Esophagus squamous epithelium (tissue), 4 donors: ENCODE data around the gene GABBR1.

Experiments used
- POLR2A ChIP-seq, 4 donors: fragments of 450-650 bp; IDR thresholded peaks; one replicate each; pipeline ENCODE4 v1.6.1; 2017; ENCODE audit warnings: antibody characterized with exemption in 4 of 4, mild to moderate bottlenecking in 4 of 4, moderate library complexity in 3 of 4
- TF ChIP-seq, protein P1 (sequence below), 6 experiments: fragments of 450-650 bp in 4 of 6; fragments of 200-600 bp in 2 of 6; sonication (generic) in 2 of 6; IDR thresholded peaks; one replicate each; pipeline ENCODE4 v1.5.1; 2016 to 2019; ENCODE audit warnings: antibody characterized with exemption in 6 of 6, mild to moderate bottlenecking in 4 of 6, moderate library complexity in 4 of 6

DNA sequence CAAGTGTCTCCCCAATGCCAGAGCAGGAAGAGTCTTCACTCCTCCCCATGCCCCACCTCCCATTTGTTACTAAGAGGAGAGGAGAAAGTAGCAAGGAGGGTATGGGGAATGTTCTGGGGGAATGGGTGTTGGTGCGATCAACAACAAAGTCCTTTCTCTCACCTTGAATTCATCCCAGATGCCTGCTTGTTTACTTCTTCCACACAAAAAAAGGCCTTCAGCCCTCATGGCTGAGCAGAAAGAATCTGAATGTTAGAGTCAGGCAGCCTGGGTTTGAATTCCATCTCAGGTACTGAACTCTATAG is 33.8 kb upstream of the GABBR1 start:
- TF ChIP-seq, protein P1, sequence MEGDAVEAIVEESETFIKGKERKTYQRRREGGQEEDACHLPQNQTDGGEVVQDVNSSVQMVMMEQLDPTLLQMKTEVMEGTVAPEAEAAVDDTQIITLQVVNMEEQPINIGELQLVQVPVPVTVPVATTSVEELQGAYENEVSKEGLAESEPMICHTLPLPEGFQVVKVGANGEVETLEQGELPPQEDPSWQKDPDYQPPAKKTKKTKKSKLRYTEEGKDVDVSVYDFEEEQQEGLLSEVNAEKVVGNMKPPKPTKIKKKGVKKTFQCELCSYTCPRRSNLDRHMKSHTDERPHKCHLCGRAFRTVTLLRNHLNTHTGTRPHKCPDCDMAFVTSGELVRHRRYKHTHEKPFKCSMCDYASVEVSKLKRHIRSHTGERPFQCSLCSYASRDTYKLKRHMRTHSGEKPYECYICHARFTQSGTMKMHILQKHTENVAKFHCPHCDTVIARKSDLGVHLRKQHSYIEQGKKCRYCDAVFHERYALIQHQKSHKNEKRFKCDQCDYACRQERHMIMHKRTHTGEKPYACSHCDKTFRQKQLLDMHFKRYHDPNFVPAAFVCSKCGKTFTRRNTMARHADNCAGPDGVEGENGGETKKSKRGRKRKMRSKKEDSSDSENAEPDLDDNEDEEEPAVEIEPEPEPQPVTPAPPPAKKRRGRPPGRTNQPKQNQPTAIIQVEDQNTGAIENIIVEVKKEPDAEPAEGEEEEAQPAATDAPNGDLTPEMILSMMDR (IDR thresholded peaks at IDR 0.05), result no peak
- no peak for TF ChIP-seq POLR2A (IDR thresholded peaks at IDR 0.05)
